Measurements from ENCODE around the gene FKBP10. TPM values are rescaled to one million over a fixed set of nuclear protein-coding genes. Genes with fewer than 3 reads are reported as not detected.
"Not testable (repeated sequence)": the region's sequence is repeated elsewhere in the genome, so short reads cannot be mapped to it uniquely, and the experiment has no call there.

FKBP10 gene
- polyA plus RNA-seq, 3 donors, result 142 to 163 (median 160) TPM

DNA sequence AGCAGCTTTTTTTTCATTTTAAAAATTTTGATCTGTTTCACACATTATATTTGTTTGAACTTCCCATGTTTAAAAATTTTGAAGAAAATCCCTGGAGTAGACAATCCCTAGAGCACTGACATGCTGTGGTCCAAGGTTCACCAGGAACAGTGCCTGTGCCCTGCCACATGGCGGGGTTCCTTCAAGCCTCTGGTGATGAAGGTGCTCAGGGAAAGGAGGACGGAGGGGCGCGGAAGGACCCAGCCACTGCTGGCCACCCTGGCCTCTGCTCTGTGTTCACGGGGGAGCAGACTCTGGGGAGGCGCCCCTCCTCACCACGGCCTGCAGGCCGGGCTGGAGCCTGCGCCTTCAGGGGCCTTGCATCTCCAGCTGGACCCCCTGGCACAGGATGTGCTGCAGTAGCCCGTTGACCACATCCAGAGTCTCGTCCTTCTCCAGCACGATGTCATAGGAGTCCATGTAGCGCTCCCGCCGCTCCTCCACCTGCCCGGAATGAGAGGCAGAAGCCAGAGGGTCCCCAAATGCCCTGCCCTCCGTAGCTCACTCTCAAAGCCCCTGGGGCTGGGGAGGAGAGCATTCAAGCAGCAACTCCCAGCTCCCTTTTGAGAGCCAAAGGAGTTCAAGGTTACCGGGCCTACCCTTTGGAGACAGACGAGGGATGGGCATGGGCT, 12.5 kb downstream of the FKBP10 start:
- no peak for DNase-seq

GRCh38 chr17:41829961-41830360, 17.2 kb downstream of the FKBP10 start:
- DNase-seq, result not testable (repeated sequence)

DNA sequence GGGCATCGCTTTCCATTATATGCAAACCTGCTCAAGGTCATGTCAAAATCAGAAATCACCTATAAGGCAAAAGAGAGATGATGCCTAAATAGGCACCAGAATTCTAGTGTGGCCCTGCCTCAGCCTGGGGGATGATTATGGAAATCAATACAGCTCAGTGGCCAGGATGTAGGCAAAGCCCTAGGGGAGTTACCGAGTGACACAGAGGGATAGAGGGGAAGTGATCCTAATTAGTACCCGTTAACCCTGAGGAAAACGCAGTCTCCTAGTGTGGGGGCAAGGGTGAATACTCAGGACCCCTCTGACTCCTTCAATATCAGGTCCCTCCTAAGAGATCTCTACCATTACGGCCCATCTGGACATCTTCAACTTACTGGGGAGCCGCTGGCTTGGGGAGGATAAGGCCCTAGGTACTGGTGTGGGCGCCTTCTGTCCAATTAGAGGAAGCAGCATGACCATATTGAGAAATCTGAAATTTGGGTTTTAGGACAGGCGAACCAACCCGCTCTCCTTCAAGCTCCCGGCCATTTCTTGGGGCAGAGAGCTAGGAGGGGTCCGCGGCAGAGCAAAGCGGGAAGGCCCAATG, 22.5 kb downstream of the FKBP10 start:
- no peak for DNase-seq

- DNase-seq, result peak; percentile 55
These were observed 23.2 kb downstream of the FKBP10 start, which contains the start of gene NT5C3B for GRCh38 chr17:41835800-41836549. TSS of gene NT5C3B (minus strand) at chr17:41836232. CDS start at chr17:41836193, 39 bp downstream.

- DNase-seq, result no peak
These were observed 23.9 kb downstream of the FKBP10 start for GRCh38 chr17:41836550-41837196.

DNA sequence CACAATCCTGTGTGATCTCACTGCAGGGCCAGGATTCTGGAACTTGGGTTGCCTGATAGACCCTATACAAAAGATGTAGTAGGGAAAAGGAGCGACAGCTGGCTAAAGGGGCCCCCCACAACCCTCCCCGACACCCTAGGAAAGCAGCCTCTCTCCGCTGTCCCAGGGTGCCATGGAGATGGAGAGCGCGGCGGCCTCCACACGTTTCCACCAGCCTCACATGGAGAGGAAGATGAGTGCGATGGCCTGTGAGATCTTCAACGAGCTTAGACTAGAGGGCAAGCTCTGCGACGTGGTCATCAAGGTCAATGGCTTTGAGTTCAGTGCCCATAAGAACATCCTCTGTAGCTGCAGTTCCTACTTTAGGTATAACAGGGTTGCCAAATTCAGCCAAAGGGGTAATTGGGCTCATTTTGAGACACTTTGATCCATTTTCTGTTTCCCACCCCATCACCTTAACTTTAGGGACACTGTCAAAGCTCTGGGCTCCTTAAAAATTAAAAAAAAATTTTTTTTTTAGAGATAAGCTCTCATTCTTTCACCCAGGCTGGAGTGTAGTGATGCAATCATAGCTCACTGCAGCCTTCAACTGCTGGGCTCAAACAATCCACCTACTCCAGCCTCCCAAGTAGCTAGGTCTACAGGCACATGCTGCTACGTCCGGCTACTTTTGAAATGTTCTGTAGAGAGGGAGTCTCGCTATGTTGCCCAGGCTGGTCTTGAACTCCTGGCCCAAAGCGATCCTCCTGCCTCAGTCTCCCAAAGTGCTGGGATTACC, 25.1 kb downstream of the FKBP10 start, which contains the start of gene KLHL10:
Gene KLHL10 (plus strand): TSS at position 65 of the 778 bp plus-strand sequence. CDS start 108 bp downstream, at position 173.
- DNase-seq, result no peak

DNA sequence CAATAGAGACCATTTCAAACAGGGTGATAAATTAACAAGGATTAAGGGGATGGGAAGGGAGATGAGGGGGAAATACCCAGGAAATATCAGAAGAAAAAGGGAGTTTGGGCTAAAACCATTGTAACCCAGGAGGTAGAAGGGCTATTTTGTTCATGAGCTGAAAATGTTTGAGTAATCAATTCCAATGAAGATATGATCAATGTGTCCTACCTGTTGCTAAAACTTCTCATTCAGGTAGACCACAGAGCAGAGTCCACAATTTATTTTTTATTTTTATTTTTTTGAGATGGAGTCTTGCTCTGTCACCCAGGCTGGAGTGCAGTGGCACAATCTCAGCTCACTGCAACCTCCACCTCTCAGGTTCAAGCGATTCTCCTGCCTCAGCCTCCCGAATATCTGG, 26.6 kb downstream of the FKBP10 start:
- not testable (repeated sequence) for DNase-seq

DNA sequence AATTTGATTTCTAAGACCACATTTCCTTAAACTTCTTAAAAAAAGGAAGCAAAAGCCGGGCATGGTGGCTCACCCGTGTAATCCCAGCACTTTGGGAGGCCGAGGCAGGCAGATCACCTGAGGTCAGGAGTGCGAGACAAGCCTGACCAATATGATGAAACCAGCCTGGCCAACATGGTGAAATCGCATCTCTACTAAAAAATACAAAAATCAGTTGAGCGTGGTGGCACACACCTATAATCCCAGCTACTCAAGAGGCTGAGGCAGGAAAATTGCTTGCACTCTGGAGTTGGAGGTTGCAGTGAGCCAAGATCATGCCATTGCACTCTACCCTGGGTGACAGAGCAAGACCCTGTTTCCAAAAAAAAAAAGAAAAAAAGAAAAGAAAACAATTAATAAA, 28.0 kb downstream of the FKBP10 start:
- DNase-seq, result not testable (repeated sequence)

GRCh38 chr17:41844971-41845370, 32.2 kb downstream of the FKBP10 start:
- DNase-seq, result no peak

- DNase-seq, result no peak
These were observed 36.0 kb downstream of the FKBP10 start for GRCh38 chr17:41848788-41849187.

DNA sequence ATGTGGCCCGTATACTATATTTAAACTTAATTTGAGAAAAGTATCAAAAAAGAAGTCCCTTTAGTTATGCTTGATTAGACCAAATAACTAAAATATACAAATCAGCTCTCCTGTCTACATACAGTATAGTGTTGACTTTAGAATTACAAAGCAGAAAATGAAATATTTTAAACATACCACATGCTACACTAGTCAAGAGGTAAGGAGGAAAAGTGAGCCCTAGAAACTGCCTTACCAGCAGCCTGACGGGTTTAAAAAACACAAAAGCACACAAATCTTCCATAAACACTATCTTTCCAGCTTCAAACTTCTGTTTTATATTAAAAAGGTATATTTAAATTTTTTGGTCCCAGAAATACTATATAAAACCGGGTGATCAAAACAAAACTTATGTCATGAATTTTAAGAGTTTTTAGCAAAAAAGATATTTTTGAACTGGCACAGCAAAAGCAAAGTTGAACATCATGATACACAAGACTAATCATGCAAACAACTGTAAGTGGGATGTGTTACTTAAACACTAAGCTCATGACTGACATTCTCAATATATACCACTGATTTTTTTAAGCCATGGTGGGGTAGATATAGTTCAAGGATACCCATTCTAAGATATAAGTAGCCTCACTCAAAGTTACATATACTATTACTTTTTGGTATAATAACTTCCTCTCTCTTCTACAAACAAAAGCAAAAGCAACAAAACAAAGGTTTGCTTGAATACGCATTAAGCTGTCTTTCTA, 36.6 kb downstream of the FKBP10 start:
- no peak for DNase-seq

- not testable (repeated sequence) for DNase-seq
These were observed 38.6 kb downstream of the FKBP10 start for GRCh38 chr17:41851382-41851781.

DNA sequence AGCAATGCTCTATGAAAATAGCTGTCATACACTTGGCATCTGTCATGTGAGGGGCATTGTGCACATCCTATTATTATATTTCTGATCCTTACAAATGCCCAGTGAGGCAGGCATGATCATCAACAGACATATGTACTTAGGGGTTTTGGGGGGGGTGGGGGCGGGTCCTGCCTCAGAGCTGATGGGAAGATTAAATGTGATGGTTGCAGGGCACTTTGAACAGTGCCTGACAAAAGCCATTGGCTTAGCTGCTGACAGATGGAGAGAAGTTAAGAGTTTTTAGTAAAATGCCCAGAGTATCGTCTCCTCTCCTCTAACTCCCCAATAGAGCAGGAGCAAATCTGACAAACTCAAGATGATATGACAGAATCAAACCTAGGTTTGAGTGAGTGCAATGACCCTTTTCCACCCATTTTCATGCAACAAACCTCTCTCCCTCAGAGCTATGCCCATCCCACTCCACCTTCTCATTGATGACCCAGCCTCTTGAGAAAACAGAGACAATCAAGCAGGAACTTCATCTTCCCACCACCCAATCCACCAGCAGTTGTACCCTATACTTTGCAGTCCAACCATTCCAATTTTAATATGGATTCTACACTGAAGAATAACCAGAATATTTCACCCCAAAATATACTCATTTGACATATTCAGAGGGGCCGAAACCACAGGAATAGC, 47.6 kb downstream of the FKBP10 start:
- DNase-seq, result no peak

DNA sequence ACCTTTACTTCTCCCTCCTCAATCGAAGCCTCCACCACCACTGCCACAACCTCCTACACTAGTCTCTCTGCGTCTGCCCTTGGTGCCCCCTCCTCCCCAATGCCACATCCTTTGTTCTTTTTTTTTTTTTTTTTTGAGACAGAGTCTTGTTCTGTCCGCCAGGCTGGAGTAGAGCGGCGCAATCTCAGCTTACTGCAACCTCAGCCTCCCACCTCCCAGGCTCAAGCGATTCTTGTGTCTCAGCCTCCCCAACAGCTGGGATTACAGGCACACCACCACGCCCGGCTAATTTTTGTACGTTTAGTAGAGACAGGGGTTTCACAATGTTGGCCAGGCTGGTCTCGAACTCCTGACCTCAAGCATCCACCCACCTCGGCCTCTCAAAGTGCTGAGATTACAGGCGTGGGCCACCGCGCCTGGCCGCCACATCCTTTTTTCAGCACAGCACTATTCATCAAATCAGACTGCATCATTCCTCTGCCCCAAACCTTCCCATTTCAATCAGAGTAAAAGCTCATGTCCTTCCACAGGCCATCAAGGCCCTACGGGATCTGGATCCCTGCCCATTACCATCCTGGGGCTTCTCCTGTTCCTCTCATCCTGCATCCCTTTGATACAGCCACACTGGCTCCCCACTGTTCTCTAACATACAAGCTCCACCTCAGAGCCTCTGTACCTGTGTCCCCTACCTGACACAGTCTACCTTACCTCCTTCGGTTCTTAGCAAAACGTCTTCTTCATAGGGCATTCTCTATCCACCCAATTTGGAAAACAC, 50.5 kb downstream of the FKBP10 start:
- no peak for DNase-seq

- DNase-seq, result peak; percentile 48
These were observed 51.7 kb downstream of the FKBP10 start for GRCh38 chr17:41864498-41864835.

- peak; percentile 93 for DNase-seq
These were observed 52.2 kb downstream of the FKBP10 start, which contains the start of gene KLHL11 for GRCh38 chr17:41864836-41865595. TSS of gene KLHL11 (minus strand) at chr17:41865423. CDS start at chr17:41865370, 53 bp downstream.

DNA sequence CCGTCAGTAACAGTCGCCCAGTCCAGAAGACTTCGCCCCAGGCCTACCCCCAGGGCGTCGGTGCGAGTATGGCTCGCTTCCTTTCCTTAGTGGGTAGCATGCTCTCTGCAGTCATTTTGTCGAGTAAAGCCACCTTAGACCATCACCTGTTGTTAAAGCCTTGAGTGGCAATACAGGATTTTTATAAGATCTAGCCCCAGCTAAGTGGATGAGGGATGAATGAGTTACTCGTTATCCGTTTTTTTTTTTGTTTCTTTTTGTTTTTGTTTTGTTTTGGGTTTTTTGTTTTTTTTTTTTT, 52.7 kb downstream of the FKBP10 start:
- DNase-seq, result no peak

- no peak for DNase-seq
These were observed 55.8 kb downstream of the FKBP10 start for GRCh38 chr17:41868568-41868967.

- DNase-seq, result no peak
These were observed 56.6 kb downstream of the FKBP10 start for GRCh38 chr17:41869426-41869825.
